ENCODE results near the gene DARS1.
"Not testable (repeated sequence)": the region's sequence is repeated elsewhere in the genome, so short reads cannot be mapped to it uniquely, and the experiment has no call there.

DNA sequence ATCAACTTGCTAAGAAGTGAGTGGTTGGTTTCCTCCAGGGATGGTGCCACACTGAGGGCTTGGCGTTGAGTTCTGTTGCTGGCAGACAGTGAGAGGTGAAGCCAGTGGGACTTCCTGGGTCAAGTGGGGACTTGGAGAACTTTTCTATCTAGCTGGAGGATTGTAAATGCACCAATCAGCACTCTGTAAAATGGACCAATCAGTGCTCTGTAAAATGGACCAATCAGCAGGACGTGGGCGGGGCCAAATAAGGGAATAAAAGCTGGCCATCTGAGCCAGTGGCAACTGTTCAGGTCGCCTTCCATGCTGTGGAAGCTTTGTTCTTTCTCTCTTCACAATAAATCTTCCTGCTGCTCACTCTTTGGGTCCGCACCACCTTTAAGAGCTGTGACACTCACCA is 96.8 kb downstream of the DARS1 start:
- TF ChIP-seq YY1 (IDR thresholded peaks at IDR 0.05; ENCODE audit: insufficient read depth, insufficient read length); SUZ12 (IDR thresholded peaks at IDR 0.05; ENCODE audit: extremely low read depth, insufficient read depth, insufficient read length): not testable (repeated sequence)
